ENCODE measurements around the gene ANKRD22. TPM values are rescaled to one million over a fixed set of nuclear protein-coding genes. Genes with fewer than 3 reads are reported as not detected.

The ANKRD22 gene
- total and polyA plus RNA-seq, 7 donors: 0.01 to 0.05 TPM; not detected in 5

Other genes starting within 250 kb of the ANKRD22 start
- gene LIPF, start 187.4 kb downstream of the ANKRD22 start, total RNA-seq: not detected
- gene LIPF, start 187.4 kb downstream of the ANKRD22 start, polyA plus RNA-seq: under 1 TPM; 0.06 to 0.74 (median 0.70) TPM
- gene LIPK, start 145.6 kb downstream of the ANKRD22 start, total RNA-seq: not detected
- not detected for gene LIPK, start 145.6 kb downstream of the ANKRD22 start, polyA plus RNA-seq
- not detected for gene LIPN, start 91.8 kb downstream of the ANKRD22 start, total RNA-seq
- gene LIPN, start 91.8 kb downstream of the ANKRD22 start, polyA plus RNA-seq: not detected
- not detected for gene LIPM, start 49.1 kb downstream of the ANKRD22 start, total RNA-seq
- not detected for gene LIPM, start 49.1 kb downstream of the ANKRD22 start, polyA plus RNA-seq
- 1 to 10 TPM in 3 of 4 donors, under 1 TPM in 1; 0.90 to 1.4 (median 1.0) TPM for gene STAMBPL1, start 28.4 kb upstream of the ANKRD22 start, total RNA-seq
- under 1 TPM; 0.23 to 0.92 (median 0.51) TPM for gene STAMBPL1, start 28.4 kb upstream of the ANKRD22 start, polyA plus RNA-seq
- 10 to 100 TPM; 39.6 to 63.1 (median 53.1) TPM for gene ACTA2, start 100.9 kb upstream of the ANKRD22 start, total RNA-seq
- gene ACTA2, start 100.9 kb upstream of the ANKRD22 start, polyA plus RNA-seq: 10 to 100 TPM; 56.6 to 73.1 (median 65.6) TPM
- gene FAS, start 139.0 kb upstream of the ANKRD22 start, total RNA-seq: 1 to 10 TPM; 1.6 to 3.8 (median 2.6) TPM
- gene FAS, start 139.0 kb upstream of the ANKRD22 start, polyA plus RNA-seq: 1 to 10 TPM; 1.1 to 3.8 (median 1.4) TPM